ENCODE results near the gene AGPAT1. TPM values are rescaled to one million over a fixed set of nuclear protein-coding genes. Genes with fewer than 3 reads are reported as not detected.

The AGPAT1 gene
- total and polyA plus RNA-seq, 2 experiments from 2014 or later: 39.7 to 71.2 TPM

GRCh38 chr6:32164295-32164694 is 11.6 kb downstream of the AGPAT1 start, which contains the start of gene EGFL8:
TSS of gene EGFL8 (plus strand) at chr6:32164595. CDS start at chr6:32166166, 1,571 bp downstream.
- H4K20me1 ChIP-seq (ENCODE audit: insufficient read depth): no peaks in the 10 kb centered on the region
- no peaks in the 10 kb centered on the region for H3K27me3 ChIP-seq (replicated peaks; ENCODE audit: insufficient read depth)
- no peak within 1 kb of the TSS for H3K27ac ChIP-seq
- H3K9ac ChIP-seq: no peak within 1 kb of the TSS
- H3K9me2 ChIP-seq (ENCODE audit: insufficient read depth): no peaks in the 10 kb centered on the region
- DNase-seq: no peak
- H3K4me2 ChIP-seq (ENCODE audit: unreplicated experiment): no peak within 1 kb of the TSS
- H3K4me3 ChIP-seq: no peak within 1 kb of the TSS
- H2AFZ ChIP-seq: no peak within 1 kb of the TSS
- H3F3A ChIP-seq (ENCODE audit: insufficient read depth): no peaks in the 10 kb centered on the region; the same call in 1 of the 2 replicates
- peaks cover 8% of the 10 kb centered on the region; the same call in 1 of the 2 replicates for H3K4me1 ChIP-seq (ENCODE audit: insufficient read depth)
- peaks cover 6% of the 10 kb centered on the region; the same call in 1 of the 2 replicates for H3K36me3 ChIP-seq (ENCODE audit: low read depth)
- TF ChIP-seq EZH2 (IDR thresholded peaks at IDR 0.05; ENCODE audit: insufficient read depth, poor library complexity, severe bottlenecking) (no peak), EZH2phosphoT487 (IDR thresholded peaks at IDR 0.05; ENCODE audit: insufficient read depth, low read depth) (no peak)
- in situ Hi-C loops (cut with MboI): no loop called here
- H3K79me2 ChIP-seq (ENCODE audit: insufficient read depth): no peaks in the 10 kb centered on the region
- no peaks in the 10 kb centered on the region for H3K9me3 ChIP-seq (ENCODE audit: low read depth)

- no peak for DNase-seq
- Histone ChIP-seq H3K9me3 (ENCODE audit: low read depth) (no peaks in the 10 kb centered on the region), H3K36me3 (ENCODE audit: low read depth) (peaks cover 3% of the 10 kb centered on the region; the same call in 1 of the 2 replicates), H3F3A (ENCODE audit: insufficient read depth) (no peaks in the 10 kb centered on the region; the same call in 1 of the 2 replicates), H2AFZ (no peak overlapping the region), H3K4me2 (ENCODE audit: unreplicated experiment) (no peak overlapping the region), H3K27ac (no peak overlapping the region), H3K4me1 (ENCODE audit: insufficient read depth) (peaks cover 4% of the 10 kb centered on the region; the same call in 1 of the 2 replicates), H3K79me2 (ENCODE audit: insufficient read depth) (no peaks in the 10 kb centered on the region), H3K27me3 (replicated peaks; ENCODE audit: insufficient read depth) (no peaks in the 10 kb centered on the region), H3K4me3 (no peak overlapping the region), H3K9me2 (ENCODE audit: insufficient read depth) (no peaks in the 10 kb centered on the region), H3K9ac (no peak overlapping the region), H4K20me1 (ENCODE audit: insufficient read depth) (no peaks in the 10 kb centered on the region)
- TF ChIP-seq EZH2 (IDR thresholded peaks at IDR 0.05; ENCODE audit: insufficient read depth, poor library complexity, severe bottlenecking) (no peak), EZH2phosphoT487 (IDR thresholded peaks at IDR 0.05; ENCODE audit: insufficient read depth, low read depth) (no peak)
- WGBS, 2 experiments (ENCODE audit: low coverage in 1 of 2, low lambda C conversion rate in 2 of 2, missing lambda C conversion rate in 2 of 2): 99% methylated on average over 7 of the region's 7 CpGs
- in situ Hi-C loops (cut with MboI): no loop called here
Observed at GRCh38 chr6:32163559-32164258, 12.2 kb downstream of the AGPAT1 start.

GRCh38 chr6:32158052-32158451 is 17.8 kb downstream of the AGPAT1 start:
- peaks cover 24% of the 10 kb centered on the region for H3K79me2 ChIP-seq (ENCODE audit: insufficient read depth)
- in situ Hi-C loops (cut with MboI): no loop called here

GRCh38 chr6:32156891-32157290 is 19.0 kb downstream of the AGPAT1 start:
- H3K4me1 ChIP-seq (ENCODE audit: insufficient read depth): peaks cover 19% of the 10 kb centered on the region
- no peak overlapping the region for H3K4me2 ChIP-seq (ENCODE audit: unreplicated experiment)
- H3K9me3 ChIP-seq (ENCODE audit: low read depth): no peaks in the 10 kb centered on the region
- H3K9me2 ChIP-seq (ENCODE audit: insufficient read depth): no peaks in the 10 kb centered on the region
- H3K79me2 ChIP-seq (ENCODE audit: insufficient read depth): peaks cover 28% of the 10 kb centered on the region
- H4K20me1 ChIP-seq (ENCODE audit: insufficient read depth): no peaks in the 10 kb centered on the region
- no peak for TF ChIP-seq EZH2phosphoT487 (IDR thresholded peaks at IDR 0.05; ENCODE audit: insufficient read depth, low read depth)
- TF ChIP-seq EZH2 (IDR thresholded peaks at IDR 0.05; ENCODE audit: insufficient read depth, poor library complexity, severe bottlenecking): no peak
- H2AFZ ChIP-seq: no peak overlapping the region
- no peak overlapping the region for H3K4me3 ChIP-seq
- in situ Hi-C loops (cut with MboI): no loop called here
- peaks cover 9% of the 10 kb centered on the region; the same call in 1 of the 2 replicates for H3F3A ChIP-seq (ENCODE audit: insufficient read depth)
- H3K9ac ChIP-seq: no peak overlapping the region
- H3K36me3 ChIP-seq (ENCODE audit: low read depth): peaks cover 11% of the 10 kb centered on the region; the same call in 1 of the 2 replicates
- no peaks in the 10 kb centered on the region for H3K27me3 ChIP-seq (replicated peaks; ENCODE audit: insufficient read depth)
- WGBS, 2 experiments (ENCODE audit: low coverage in 1 of 2, low lambda C conversion rate in 2 of 2, missing lambda C conversion rate in 2 of 2): 83 to 84% methylated on average over 9 of the region's 9 CpGs
- H3K27ac ChIP-seq: no peak overlapping the region
- DNase-seq: no peak

More at GRCh38 chr6:32158052-32158451, 17.8 kb downstream of the AGPAT1 start:
- TF ChIP-seq EZH2phosphoT487 (IDR thresholded peaks at IDR 0.05; ENCODE audit: insufficient read depth, low read depth) (no peak), EZH2 (IDR thresholded peaks at IDR 0.05; ENCODE audit: insufficient read depth, poor library complexity, severe bottlenecking) (no peak)
- no peak overlapping the region for H3K4me2 ChIP-seq (ENCODE audit: unreplicated experiment)
- H3K9me2 ChIP-seq (ENCODE audit: insufficient read depth): no peaks in the 10 kb centered on the region
- no peak for DNase-seq
- peaks cover 2% of the 10 kb centered on the region; the same call in 1 of the 2 replicates for H3F3A ChIP-seq (ENCODE audit: insufficient read depth)
- H3K27ac ChIP-seq: no peak overlapping the region
- H3K4me1 ChIP-seq (ENCODE audit: insufficient read depth): peaks cover 8% of the 10 kb centered on the region; the same call in 1 of the 2 replicates
- no peak overlapping the region for H2AFZ ChIP-seq
- H3K36me3 ChIP-seq (ENCODE audit: low read depth): peaks cover 11% of the 10 kb centered on the region; the same call in 1 of the 2 replicates
- H4K20me1 ChIP-seq (ENCODE audit: insufficient read depth): no peaks in the 10 kb centered on the region
- no peaks in the 10 kb centered on the region for H3K9me3 ChIP-seq (ENCODE audit: low read depth)
- H3K4me3 ChIP-seq: no peak overlapping the region
- no peak overlapping the region for H3K9ac ChIP-seq
- H3K27me3 ChIP-seq (replicated peaks; ENCODE audit: insufficient read depth): no peaks in the 10 kb centered on the region

Data from GM23248 (cell line).